COLO668 (cell line): ENCODE measurements around the gene C10orf95.
A peak's percentile ranks its signal among the peaks of the same experiment; 100 is the strongest.

Source experiments
- DNase-seq: peaks from one replicate; lab custom pipeline; 2025; ENCODE audit not compliant: unreplicated experiment; lab: John Stamatoyannopoulos, UW

The C10orf95 gene

DNA sequence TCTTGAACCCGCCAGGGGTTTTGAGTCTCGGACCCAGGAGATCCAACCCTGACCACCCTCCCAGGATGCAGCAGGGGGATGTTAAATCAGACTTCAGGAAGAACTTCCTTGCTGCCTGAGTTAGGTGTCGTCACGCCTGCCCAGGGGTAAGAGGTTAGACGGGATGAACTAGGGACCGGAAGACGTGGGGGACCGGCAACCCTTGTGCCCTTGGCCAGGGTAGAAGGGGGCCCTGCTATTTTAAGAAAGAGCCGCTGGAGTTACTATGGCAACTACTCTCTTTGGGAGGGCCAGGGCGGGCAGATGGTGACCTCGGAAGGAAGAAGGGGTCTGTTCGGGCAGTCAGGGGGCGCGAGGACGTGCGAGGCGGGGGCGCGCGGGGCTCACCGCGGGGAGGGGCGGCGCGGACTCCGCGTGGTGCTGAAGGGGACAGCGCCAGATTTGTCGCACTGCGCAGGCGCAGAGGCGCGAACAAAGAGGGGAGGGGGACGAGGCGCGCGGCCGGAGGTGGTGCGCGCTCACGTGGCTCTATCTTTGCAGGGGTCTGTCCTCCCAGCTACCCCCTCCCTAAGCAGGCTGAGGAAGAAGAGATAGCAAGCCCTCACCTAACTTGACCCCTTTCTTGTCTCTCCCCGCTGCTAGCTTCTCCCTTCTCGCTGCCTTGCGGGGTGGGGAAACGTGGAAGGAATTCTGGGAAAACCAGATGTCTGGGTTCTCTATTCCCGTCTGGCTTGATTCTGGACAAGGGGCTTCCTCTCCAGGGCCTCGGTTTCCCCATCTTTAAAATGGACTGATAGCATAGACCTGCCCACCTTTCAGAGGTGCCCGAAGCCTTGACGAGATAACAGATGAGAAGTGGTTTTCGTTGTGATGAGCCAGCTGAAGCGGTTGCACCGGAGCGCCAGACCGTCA is 31.8 kb downstream of the C10orf95 start:
- DNase-seq: peak; percentile 87

DNA sequence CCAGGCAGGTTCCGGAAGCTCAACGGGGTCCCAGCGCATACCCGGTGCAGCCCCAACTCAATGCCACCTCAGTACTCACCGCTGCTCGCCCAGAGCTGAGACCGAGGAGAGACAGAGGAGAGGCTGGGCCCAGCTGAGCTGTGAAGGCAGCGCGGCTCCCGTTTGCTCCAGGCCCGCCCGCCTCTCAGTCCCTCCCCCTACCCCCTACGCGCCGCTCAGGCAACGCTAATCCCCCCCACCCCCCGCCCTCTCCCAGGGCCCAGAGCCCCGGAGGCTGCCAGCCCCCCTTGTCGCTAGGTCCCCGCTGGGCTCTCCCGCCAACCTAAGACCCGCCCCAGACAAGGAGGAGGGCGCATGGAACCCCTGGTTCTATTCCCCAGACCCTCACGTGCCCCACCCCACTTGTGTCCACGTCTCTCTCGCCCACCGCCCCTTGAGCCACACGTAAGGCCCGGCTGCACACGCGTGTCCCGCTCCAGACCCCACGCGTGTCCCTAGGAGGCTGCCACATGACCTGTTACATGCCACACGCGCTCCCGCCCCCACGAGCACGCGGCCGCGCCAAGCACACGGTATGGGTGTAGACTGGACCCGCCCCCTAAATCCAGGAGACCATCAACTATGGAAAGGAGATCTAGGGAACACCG is 32.6 kb downstream of the C10orf95 start, which contains the start of gene PSD:
Gene PSD (minus strand): TSS at position 164 of the 647 bp plus-strand sequence. CDS start 1,747 bp downstream, outside the sequence.
- peak; percentile 72 for DNase-seq

DNA sequence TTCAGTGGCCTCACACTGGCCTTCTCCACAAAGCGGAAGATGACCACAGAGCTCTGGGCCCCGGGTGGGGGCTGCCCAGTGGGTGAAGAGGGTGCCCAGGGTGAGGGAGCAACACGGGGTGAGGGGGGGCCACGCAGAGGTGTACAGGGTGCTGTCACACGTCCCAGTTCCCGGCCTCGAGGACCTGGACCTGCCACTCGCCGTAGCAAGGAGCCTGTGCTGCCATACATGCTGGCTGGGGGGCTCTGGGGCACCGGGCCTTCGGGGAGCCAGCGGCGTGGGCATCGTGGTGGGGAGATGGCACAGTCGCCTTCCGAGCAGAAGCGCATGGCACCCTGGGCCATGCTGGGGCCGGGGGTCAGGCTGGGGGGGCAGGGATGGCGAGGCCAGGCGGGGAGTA is 34.6 kb downstream of the C10orf95 start:
- DNase-seq: no peak

DNA sequence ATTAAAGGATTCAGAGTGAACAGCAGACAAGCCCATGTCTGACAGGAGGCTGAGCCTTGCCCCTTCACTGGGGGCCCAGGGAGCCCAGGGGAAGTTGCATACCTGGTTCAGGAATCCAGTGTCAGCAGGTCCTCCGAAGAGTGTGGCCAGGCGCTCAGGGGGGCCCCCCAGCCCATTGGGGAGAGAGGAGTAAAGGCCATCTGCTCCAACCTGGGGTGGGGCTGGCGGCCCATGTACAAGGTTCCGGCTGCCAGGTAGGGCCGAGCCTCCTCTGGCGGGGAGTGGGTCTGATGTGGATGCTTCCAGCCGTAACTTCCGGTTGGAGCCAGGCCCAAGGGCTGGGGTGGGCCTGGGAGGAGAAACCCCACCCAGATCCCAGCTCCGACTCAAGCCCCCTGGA is 35.1 kb downstream of the C10orf95 start:
- no peak for DNase-seq

DNA sequence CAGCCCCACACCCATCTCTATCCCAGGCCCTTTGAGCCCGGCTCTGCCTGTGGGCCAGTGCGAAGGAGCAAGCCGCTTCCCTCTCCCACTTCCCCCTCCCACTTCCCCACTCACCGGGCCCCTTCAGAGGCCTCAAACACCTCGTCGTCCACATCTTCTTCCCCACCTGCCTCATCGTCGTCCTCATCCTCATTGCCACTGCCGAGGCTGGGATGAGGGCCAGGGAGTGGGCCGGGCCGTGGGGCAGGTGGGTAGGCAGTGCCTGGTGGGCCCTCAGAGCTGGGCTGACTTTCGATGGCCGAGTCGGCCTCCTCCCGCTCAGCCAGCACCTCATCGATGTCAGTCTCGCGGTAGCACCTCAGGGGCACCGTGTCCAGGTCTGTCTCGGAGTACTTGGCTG is 36.6 kb downstream of the C10orf95 start:
- DNase-seq: no peak

DNA sequence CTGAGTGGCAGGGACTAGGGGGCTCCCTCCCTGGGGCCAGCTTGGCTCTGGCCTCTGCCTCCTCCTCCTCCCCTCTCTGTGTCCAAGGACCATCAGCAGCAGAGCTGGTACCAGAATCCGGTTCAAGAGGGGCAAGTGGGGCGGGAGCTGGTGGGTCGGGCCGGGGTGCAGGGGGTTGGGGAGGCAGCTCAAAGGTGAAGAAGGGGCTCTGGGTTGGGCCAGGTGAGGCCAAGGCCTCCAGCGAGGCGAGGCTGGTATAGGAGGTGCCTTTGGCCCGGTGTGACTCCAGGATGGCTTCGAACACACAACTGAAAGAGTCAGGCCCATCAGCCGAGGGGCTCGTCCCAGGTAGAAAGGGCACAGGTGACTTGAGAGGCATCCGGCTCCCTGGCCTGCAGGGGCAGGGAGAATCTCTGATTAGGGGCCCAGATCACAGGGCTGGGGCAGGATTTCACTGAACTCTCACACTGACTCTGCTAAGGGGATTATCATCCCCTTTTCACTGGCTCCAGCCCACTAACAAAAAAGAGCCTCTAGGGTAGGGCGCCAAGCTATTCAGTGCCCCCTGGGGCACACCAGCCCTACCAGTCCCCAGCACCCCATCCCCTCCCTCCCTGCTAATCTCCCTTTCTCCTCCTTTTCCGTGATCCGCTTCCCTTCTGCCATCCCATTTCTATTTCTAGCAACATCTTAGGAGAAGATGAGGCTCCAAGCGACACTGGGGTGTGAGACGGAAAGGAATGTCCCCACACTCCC is 37.4 kb downstream of the C10orf95 start:
- no peak for DNase-seq

DNA sequence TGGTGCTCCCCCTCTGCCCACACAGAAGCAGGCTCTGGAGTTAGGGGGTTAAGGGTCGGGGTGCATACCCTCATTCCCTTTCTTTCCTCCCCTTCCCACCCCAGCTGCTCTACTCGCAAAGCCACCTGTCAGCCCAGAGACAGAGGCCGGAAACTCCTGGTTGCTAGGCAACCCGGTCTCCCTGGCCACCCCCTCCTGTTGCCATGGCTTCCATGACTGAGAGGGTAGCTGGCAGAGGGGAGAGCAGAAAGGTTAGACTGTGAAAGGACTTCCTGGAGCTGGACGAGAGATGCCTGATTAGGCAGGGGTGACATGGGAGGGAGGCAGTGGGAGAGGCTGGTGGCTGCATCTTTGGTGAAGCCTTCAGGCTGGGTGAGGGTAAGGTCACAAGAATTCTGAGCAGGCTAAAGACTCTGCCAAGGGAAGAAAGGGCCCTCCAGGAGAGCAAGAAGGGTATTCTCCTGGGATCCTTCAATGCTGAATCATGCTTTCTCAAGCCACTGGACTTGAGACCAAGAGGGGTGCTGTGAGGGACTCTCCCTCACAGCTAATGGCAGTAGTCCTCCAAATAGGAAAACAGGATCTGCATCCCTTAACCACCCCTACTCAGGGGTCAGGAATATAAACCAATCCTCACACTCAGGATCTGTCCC is 38.2 kb downstream of the C10orf95 start:
- DNase-seq: peak; percentile 82

DNA sequence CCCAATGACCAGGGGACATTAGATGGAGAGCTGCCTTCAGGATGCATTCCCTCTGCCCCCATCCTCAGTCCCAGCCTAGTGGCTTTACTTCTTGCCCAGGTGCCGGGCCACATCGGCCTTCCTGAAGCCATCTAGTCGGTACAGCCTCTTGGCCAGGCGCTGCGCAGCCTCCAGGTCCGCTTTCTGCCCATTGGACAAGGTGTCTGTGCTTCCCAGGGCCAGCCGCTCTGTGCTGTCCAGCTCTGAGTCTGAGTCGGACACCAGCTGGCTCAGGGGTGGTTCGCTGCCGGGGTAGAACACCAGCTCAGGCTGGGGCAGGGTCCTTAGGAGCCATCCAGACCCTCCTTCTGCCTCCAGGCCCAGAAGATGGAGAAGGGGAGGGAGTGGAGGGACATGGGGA is 39.0 kb downstream of the C10orf95 start:
- DNase-seq: no peak

DNA sequence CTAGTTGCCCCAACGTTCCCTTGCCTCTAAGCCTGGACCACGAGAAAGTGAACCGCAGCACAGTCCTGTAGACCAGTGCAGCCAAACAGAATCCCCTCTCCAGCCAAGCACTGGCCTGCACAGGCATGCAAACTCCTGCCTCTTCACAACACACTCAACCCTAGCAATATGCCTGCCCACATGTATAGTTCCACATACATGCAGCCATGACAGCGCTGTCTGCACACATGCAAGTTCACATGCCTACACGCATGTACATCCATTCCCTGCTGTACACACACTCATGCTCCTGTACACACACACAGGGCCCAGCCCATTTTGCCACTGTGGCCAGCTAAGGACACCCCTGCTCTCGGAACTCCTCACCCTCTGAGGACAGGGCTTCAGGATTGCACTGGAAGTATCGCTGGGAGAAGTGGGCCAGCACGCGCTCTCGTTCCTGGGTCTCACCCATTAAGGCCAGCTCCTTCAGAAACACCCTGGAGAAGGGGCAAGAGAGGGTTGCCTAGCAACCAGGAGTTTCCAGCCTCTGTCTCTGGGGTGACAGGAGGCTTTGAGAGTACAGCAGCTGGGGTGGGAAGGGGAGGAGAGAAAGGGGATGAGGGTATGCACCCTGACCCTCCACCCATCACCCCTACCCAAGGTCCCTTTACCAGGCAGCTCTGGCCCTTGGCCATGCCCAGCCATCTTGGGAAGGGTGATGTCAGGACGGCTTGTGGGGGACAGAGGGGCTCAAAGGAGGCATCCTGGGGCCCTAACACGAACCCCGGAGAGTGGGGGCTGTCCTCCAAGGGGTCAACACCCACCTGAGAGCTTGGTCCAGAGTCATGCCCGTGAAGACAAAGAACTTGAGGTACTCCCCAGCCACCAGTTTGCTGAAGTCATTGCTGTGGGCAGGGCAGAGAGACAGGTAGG is 39.7 kb downstream of the C10orf95 start:
- DNase-seq: no peak

DNA sequence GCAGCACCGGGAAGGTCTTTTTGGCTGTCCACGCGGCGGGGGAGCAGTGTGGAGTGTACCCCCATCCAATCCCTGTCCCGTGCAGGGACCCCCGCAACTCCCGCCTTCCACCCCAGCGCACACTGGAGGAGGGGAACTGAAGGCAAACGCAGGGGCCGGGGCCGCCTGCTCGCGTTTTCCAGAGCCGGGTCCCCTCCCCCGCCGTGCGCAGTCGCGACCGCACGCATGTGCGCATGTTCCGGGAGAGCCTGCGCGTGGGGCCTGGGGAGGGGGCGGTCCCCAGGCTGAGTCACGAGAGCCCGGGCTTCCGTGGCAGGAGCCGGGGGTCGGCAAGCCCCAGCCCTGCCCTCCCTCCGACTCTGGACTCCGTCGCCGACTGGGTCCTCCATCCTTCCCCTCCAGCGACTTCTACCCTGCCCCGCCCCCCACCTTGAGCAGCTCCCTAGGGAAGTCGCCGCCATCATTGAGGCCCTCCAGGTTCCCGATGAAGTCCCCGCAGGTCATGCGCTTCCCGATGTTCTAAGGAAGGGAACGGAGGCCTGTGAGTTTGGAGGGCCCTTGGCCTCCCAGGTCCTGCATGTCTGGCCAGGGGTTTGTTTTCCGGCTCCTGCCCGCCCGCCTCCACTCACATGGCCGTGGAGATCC is 40.8 kb downstream of the C10orf95 start:
- no peak for DNase-seq

DNA sequence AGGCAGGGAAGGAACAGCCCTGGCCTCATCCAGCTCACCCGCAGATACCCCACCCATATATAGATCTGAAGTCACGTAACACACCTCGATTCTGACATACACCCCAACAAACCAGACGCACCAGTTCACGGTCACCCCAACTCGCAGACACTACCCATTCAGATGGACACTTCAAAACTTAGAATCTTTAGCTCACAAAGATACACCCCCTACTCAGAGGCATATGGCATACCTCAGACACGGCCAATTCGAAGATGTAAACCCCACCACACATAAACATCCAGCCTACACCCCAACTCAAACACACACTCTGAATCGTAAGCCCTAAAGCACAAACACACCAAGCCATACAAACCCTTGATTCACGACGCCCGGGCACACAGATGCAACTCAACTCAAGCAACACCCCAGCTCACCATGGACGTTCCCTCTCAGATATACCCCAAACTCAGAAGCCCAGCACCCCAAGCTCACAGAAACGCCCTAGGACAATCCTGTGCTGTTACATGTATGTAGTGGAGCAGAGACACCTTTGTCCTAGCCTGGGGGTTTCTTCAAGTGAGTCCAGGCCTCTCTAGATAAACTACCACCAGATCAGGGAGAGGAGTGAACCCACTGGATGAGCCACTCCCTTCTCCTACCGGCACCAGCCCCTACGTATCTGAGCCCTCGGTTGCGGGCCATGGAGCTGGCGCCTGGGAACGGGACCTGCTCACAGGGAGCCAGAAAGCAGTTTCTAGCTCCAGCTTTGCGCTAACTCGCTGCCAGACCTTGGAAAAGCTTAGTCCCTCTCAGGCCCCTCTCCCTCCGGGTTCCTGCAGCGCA is 41.5 kb downstream of the C10orf95 start:
- DNase-seq: no peak

DNA sequence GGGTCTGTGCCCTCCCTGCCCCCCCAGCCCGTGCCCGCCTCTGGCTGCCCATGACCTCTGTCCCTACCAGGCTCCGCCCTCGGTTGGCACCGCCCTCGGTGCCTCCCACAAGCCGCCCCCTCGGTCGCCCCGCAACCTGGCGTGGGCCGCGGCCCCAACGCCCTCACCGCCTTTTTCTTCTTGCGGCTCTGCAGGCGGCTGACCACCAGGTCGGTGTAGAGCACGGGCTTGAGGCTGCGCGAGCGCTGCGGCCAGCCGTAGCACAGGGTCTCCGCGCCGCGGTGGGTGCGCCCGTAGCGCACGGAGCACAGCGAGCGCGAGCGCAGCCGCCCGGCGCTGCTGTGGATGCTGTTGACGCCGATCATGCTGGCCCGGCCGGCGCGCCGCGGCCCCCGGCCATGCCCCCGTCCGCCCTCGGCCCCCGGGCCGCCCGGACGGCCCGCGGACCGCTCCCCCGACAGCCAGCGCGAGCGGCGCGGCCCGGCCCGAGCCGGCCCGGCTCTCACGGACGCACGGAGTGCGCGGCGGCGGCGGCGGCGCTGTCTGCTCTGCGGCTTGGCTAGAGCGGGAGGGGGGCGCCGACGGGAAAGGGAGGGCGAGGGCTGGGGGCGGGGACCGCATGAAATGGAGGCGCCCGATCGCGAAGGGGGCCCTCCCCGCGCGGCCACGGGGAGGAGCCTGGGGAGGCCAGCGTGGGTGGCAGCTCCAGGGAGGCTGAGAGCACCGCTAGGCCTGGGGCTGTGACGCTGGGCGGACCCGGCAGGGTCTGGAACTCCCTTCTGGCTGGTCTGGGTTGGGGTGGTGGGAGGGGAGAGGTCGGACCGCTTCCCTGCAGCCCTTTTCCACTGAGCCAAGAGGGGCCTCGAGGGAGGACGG is 42.4 kb downstream of the C10orf95 start:
- DNase-seq: peak; percentile 28

DNA sequence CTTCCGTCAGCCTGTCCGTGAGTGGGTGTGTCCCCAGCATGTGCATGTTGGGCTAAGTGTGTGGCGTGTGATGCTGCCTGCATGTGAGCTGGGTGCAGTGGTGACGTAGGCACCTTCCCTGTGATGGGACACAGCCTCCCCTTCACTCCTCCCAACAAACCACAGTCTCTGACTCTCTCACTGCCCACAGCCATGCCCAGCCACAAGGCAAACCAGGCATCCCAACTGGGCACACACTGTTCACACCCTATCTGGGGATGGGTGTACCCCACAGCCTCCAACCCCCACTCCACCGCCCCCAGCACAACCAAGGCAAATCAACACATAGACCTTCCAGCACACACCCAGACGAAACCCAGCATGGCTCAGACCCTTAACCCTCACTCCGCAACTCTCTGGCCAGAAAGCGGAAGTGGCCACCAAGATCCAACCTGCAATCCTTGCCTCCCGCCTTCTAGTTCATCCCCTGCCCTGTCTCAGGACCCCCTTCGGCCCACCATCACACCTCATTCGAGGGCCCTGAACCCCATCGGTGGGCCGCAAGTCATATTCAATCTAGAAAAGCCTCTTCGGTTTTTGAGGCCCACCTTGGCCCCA is 43.1 kb downstream of the C10orf95 start:
- no peak for DNase-seq

DNA sequence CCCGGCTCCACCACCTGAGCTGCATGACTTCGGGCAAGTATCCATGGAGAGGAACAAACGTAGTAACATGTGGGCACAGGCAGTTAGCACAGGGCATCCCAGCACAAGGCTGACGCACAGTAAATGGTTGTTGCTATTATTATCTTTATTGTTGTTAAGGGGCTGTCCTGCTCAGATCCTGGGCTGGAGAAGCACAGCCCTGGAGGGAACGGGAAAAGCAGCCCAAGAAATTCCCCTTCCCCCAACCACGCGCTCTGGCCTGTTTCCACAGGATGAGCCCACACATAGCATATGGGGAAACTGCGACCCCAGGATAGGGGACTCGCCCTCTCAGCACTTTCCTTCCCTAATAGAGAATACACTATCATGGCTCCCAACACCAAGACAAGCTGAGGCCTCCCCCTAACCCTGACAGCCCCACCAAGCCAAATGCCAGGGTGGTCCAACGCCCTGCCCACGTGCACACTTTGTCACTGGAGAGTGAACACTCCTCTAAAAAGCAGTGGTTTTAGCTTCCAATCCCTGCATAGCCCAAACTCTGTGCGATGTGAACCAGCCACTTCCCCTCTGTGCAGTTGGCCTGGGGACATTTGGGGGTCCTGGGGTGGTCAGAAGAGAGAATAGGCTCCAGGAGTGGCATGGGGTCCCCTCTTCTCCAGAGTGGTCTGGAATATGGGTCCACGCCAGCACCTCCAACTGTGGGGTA is 43.8 kb downstream of the C10orf95 start:
- DNase-seq: no peak

DNA sequence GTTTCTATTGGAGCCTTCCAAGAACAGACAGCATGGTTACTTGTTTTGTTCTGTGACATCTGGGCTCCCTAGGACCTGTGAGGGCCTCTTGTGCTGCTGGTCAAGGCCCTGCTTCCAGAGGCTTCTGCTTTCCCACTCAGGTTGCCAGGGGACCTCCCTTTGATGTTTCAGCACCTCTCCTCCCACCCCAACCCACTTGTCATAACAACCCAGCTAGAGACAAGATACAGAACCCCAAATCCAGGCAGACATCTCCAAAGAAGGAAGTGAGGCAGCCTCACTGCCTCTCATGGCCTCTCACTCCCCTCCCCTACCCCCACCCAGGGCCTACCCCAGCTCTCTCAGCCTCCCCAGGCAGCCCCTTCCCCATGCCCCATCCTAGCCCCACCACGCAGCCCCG is 44.5 kb downstream of the C10orf95 start:
- no peak for DNase-seq

DNA sequence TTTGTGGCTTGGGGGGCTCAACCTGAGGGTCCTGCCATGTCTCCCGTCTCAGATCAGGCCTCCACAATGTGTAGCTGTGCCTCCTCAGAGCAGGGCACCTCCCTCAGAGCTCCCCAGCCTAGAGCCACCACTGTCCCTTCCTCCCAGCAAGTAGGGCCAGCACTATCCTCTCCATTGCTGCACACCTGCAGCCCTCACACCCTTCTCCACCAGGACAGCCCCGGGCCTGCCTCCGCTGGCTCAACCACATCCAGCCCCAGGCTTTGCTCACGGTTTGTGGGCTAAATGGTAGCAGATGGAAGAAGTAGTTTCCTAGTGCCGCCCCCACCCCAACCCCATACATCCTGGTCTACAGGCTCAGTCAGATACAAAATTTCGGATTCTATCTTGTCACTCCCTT is 45.7 kb downstream of the C10orf95 start:
- DNase-seq: no peak

DNA sequence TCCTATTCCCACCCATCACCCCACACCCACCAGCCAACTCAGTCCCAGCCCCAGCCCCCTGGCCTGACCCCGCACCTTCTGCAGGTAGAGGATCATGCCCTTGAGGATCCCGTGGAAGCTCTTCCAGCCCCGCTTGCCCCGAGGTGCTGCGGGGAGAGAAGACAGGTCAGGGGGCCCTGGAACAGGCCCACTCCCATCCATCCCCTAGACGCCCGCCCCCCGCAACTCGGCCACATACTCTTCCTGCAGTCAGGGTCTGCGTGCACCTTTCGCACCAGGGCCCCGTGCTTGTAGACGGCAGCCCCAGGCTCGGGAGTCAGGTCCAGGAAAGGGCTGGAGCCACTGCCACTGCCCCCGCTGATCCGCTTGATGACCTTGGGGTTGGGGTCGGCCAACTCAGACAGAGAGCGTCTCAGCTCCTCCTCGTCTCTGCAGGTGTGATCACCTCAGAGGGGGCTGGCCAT is 46.2 kb downstream of the C10orf95 start:
- DNase-seq: no peak
